SK-N-SH treated with all-trans-retinoic acid at 6 μM for 48 hours (cell line): ENCODE results near the gene SYNGR1.

Source experiments
- ARNTL ChIP-seq: fragments of 450-650 bp; formaldehyde crosslinking; IDR thresholded peaks from 2 replicates; pipeline ENCODE4 v1.5.0; 2020; ENCODE audit warnings: low read depth, mild to moderate bottlenecking, moderate library complexity, borderline replicate concordance
- CREB5 ChIP-seq: fragments of 250-450 bp; sonication (Bioruptor Pico); IDR thresholded peaks from 2 replicates; pipeline ENCODE4 v1.5.1; 2020; ENCODE audit warnings: low read depth, mild to moderate bottlenecking, moderate library complexity
- ESRRG ChIP-seq: fragments of 250-450 bp; sonication (Bioruptor Pico); IDR thresholded peaks from 2 replicates; pipeline ENCODE4 v1.6.1; 2021; ENCODE audit warnings: mild to moderate bottlenecking
- ISL1 ChIP-seq: fragments of 250-450 bp; sonication (Bioruptor Pico); IDR thresholded peaks from 2 replicates; pipeline ENCODE4 v2.1.2; 2022; ENCODE audit warnings: mild to moderate bottlenecking, moderate library complexity
- PATZ1 ChIP-seq: fragments of 250-450 bp; sonication (Bioruptor Pico); IDR thresholded peaks from 2 replicates; pipeline ENCODE4 v1.8.0; 2020; ENCODE audit warnings: mild to moderate bottlenecking, moderate library complexity, borderline replicate concordance
- POU6F1 ChIP-seq: fragments of 250-450 bp; sonication (Bioruptor Pico); IDR thresholded peaks from 2 replicates; pipeline ENCODE4 v1.8.0; 2021; ENCODE audit warnings: low read depth, mild to moderate bottlenecking, moderate library complexity, borderline replicate concordance
- PPARA ChIP-seq: fragments of 250-450 bp; sonication (Bioruptor Pico); IDR thresholded peaks from 2 replicates; pipeline ENCODE4 v1.5.0; 2020; ENCODE audit warnings: mild to moderate bottlenecking, borderline replicate concordance
- SNAI2 ChIP-seq: fragments of 250-450 bp; sonication (Bioruptor Pico); IDR thresholded peaks from 2 replicates; pipeline ENCODE4 v1.5.0; 2020; ENCODE audit warnings: mild to moderate bottlenecking, moderate library complexity
- ZFP30 ChIP-seq: fragments of 450-650 bp; formaldehyde crosslinking; IDR thresholded peaks from 2 replicates; pipeline ENCODE4 v1.5.0; 2022; ENCODE audit warnings: mild to moderate bottlenecking, moderate library complexity
- ZNF8 ChIP-seq: fragments of 450-650 bp; formaldehyde crosslinking; IDR thresholded peaks from 2 replicates; pipeline ENCODE4 v1.5.0; 2020; ENCODE audit warnings: mild to moderate bottlenecking, moderate library complexity

GRCh38 chr22:39401301-39401631, 51.5 kb downstream of the SYNGR1 start:
- no peak for TF ChIP-seq ARNTL (CRISPR knock-in tag)
- no peak for TF ChIP-seq POU6F1 (CRISPR knock-in tag)
- no peak for TF ChIP-seq PATZ1 (CRISPR knock-in tag)
- TF ChIP-seq ZFP30 (CRISPR knock-in tag), result no peak
- TF ChIP-seq ISL1 (CRISPR knock-in tag), result no peak
- TF ChIP-seq ZNF8 (CRISPR knock-in tag), result no peak
- no peak for TF ChIP-seq PPARA (CRISPR knock-in tag)
- TF ChIP-seq ESRRG (CRISPR knock-in tag), result no peak
- TF ChIP-seq CREB5 (CRISPR knock-in tag), result no peak
- TF ChIP-seq SNAI2 (CRISPR knock-in tag), result no peak
